Lower leg skin (tissue), 4 donors: ENCODE measurements around the gene BMP7. TPM values are rescaled to one million over a fixed set of nuclear protein-coding genes. Genes with fewer than 3 reads are reported as not detected.

Experiments
- DNase-seq, 2 donors: peaks; one replicate each; pipeline ENCODE4 v3.0.0-alpha.2; 2019; ENCODE audit warnings: low spot score in 2 of 2
- H3K4me3 ChIP-seq: fragments of 200-600 bp; sonication (generic); 2 replicates; pipeline ENCODE4 v1.5.1; 2017; ENCODE audit warnings: mild to moderate bottlenecking, low read depth; ENCODE audit not compliant: poor library complexity, severe bottlenecking
- POLR2A ChIP-seq, 2 donors: fragments of 450-650 bp; IDR thresholded peaks; one replicate each; pipeline ENCODE4 v1.6.1; 2016 to 2017; ENCODE audit warnings: antibody characterized with exemption in 2 of 2, mild to moderate bottlenecking in 1 of 2, moderate library complexity in 1 of 2
- WGBS, 2 donors: methylation state at CpG; one replicate each; pipeline ENCODE4 v1.1.5; 2018; 5-methylcytosine and 5-hydroxymethylcytosine counted together
- intact Hi-C: fragments of 100-400 bp; cut with DNase I; formaldehyde crosslinking; loops from one replicate; pipeline ENCODE4 v1.15.0; 2023; ENCODE audit warnings: low total_unique reads
- total RNA-seq, 4 donors: library from RNA; depleted of rRNA; stranded (reverse); fragments of >200 nt; gene quantifications; one replicate each; pipeline ENCODE4 v1.1.0, GENCODE V29; 2016
- TF ChIP-seq, protein P1 (sequence below), 3 donors: fragments of 450-650 bp; IDR thresholded peaks; one replicate each; pipeline ENCODE4 v1.5.1; 2016; ENCODE audit warnings: antibody characterized with exemption in 3 of 3, mild to moderate bottlenecking in 3 of 3, moderate library complexity in 2 of 3

The BMP7 gene
- total RNA-seq, 4 donors from 2014 or later = 40.5 to 66.3 (median 46.8) TPM

- no peak for DNase-seq
- intact Hi-C loops = no loop called here
- TF ChIP-seq, protein P1, sequence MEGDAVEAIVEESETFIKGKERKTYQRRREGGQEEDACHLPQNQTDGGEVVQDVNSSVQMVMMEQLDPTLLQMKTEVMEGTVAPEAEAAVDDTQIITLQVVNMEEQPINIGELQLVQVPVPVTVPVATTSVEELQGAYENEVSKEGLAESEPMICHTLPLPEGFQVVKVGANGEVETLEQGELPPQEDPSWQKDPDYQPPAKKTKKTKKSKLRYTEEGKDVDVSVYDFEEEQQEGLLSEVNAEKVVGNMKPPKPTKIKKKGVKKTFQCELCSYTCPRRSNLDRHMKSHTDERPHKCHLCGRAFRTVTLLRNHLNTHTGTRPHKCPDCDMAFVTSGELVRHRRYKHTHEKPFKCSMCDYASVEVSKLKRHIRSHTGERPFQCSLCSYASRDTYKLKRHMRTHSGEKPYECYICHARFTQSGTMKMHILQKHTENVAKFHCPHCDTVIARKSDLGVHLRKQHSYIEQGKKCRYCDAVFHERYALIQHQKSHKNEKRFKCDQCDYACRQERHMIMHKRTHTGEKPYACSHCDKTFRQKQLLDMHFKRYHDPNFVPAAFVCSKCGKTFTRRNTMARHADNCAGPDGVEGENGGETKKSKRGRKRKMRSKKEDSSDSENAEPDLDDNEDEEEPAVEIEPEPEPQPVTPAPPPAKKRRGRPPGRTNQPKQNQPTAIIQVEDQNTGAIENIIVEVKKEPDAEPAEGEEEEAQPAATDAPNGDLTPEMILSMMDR (IDR thresholded peaks at IDR 0.05) = no peak
- TF ChIP-seq POLR2A (IDR thresholded peaks at IDR 0.05) = no peak
- 71 to 78% methylated on average over 8 of the region's 8 CpGs for WGBS, 2 donors
- no peak overlapping the region for H3K4me3 ChIP-seq
Measured at GRCh38 chr20:57231161-57231560, 35.3 kb downstream of the BMP7 start.

DNA sequence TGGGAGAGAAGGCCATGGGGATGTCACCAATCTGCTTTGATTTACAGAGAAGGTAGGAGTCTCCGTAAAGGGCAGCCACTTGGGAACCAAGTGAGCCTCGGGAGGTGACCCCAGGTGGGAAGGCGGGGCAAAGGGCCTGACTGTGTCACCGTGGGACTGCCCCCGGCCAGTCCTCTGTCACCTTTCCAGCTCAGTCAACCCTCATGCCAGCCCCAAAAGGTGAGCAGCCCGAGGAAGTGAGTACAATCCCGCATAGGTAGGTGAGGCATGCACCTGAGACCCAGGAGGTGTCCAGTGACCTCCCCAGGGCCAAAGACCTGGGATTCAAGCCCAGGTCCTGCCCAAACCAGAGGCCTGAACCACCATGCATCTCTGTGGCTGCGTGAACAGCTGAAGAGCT is 36.2 kb downstream of the BMP7 start:
- no peak for DNase-seq
- WGBS, 2 donors = 84 to 89% methylated on average over 8 of the region's 8 CpGs

GRCh38 chr20:57229490-57229889 is 37.0 kb downstream of the BMP7 start:
- no peak for DNase-seq
- intact Hi-C loops = no loop called here
- H3K4me3 ChIP-seq = no peak overlapping the region
- 62 to 75% methylated on average over 4 of the region's 4 CpGs for WGBS, 2 donors
- TF ChIP-seq, protein P1 (IDR thresholded peaks at IDR 0.05) = no peak
- no peak for TF ChIP-seq POLR2A (IDR thresholded peaks at IDR 0.05)

More for the DNA sequence above, 36.2 kb downstream of the BMP7 start:
- intact Hi-C loops = no loop called here
- TF ChIP-seq POLR2A (IDR thresholded peaks at IDR 0.05) = no peak
- TF ChIP-seq, protein P1 (IDR thresholded peaks at IDR 0.05) = no peak
- H3K4me3 ChIP-seq = no peak overlapping the region

GRCh38 chr20:57225830-57226229 is 40.6 kb downstream of the BMP7 start:
- no peak overlapping the region for H3K4me3 ChIP-seq
- intact Hi-C loops = no loop called here
- TF ChIP-seq, protein P1 (IDR thresholded peaks at IDR 0.05) = no peak
- TF ChIP-seq POLR2A (IDR thresholded peaks at IDR 0.05) = no peak
- no peak for DNase-seq
- WGBS, 2 donors = 59 to 96% methylated on average over 4 to 7 of the region's 7 CpGs

- TF ChIP-seq POLR2A (IDR thresholded peaks at IDR 0.05) = no peak
- TF ChIP-seq, protein P1 (IDR thresholded peaks at IDR 0.05) = no peak
- no peak overlapping the region for H3K4me3 ChIP-seq
- intact Hi-C loops = no loop called here
Measured at GRCh38 chr20:57225197-57225733, 41.2 kb downstream of the BMP7 start.

GRCh38 chr20:57224641-57225138 is 41.8 kb downstream of the BMP7 start:
- WGBS, 2 donors = 37 to 43% methylated on average over 17 to 19 of the region's 19 CpGs
- TF ChIP-seq, protein P1 (IDR thresholded peaks at IDR 0.05) = no peak
- no peak for TF ChIP-seq POLR2A (IDR thresholded peaks at IDR 0.05)
- no peak overlapping the region for H3K4me3 ChIP-seq
- intact Hi-C loops = no loop called here
- peak; percentile 25 to 88 for DNase-seq

More at GRCh38 chr20:57225197-57225733, 41.2 kb downstream of the BMP7 start:
- 79 to 85% methylated on average over 4 of the region's 4 CpGs for WGBS, 2 donors
- no peak for DNase-seq
